ACHN (cell line): ENCODE measurements around the gene KRT15.

ENCODE experiments used
- DNase-seq: peaks from one replicate; pipeline ENCODE4 v3.0.0-alpha.2; 2015
- in situ Hi-C: cut with HindIII; loops from 2 replicates; pipeline ENCODE4 v1.10.0; 2017; ENCODE audit warnings: low sequenced_read_pairs, low pct_ligation_motif_present, low pct_unique_long_range_greater_than_20kb

KRT15 gene

GRCh38 chr17:41464682-41465081, 54.0 kb downstream of the KRT15 start:
- in situ Hi-C loops, result no loop called here
- DNase-seq, result peak; percentile 91

- no peak for DNase-seq
- in situ Hi-C loops, result no loop called here
These were observed 54.5 kb downstream of the KRT15 start for GRCh38 chr17:41464173-41464572.

GRCh38 chr17:41463746-41464145, 54.9 kb downstream of the KRT15 start:
- in situ Hi-C loops, result no loop called here
- DNase-seq, result no peak
